LNCaP clone FGC (cell line): ENCODE results near the gene CHAD.
"Not testable (repeated sequence)": the region's sequence is repeated elsewhere in the genome, so short reads cannot be mapped to it uniquely, and the experiment has no call there.

Experiments
- DNase-seq: peaks from one replicate; pipeline ENCODE4 v3.0.0-alpha.2; 2011; ENCODE audit warnings: low read depth
- H3K4me3 ChIP-seq: 2 replicates; pipeline ENCODE4 v1.5.1; 2011; ENCODE audit warnings: mild to moderate bottlenecking, low read depth, low read length, control low read depth
- CTCF ChIP-seq: IDR thresholded peaks from 2 replicates; pipeline ENCODE4 v1.5.1; 2012; ENCODE audit warnings: mild to moderate bottlenecking; ENCODE audit not compliant: control insufficient read depth, insufficient read depth; ENCODE audit errors: extremely low read depth

CHAD gene

GRCh38 chr17:50478391-50479381 lies 10.0 kb upstream of the CHAD start, which contains the start of gene RSAD1:
TSS of gene RSAD1 (plus strand) at chr17:50478860. CDS start at chr17:50478885, 25 bp downstream.
- peak within 1 kb of the TSS; percentile 70 for H3K4me3 ChIP-seq
- peak; percentile 69 for DNase-seq
- TF ChIP-seq CTCF = peak; percentile 61

GRCh38 chr17:50477976-50478375 lies 9.3 kb upstream of the CHAD start:
- peak overlapping the region; percentile 70 for H3K4me3 ChIP-seq
- no peak for DNase-seq
- no peak for TF ChIP-seq CTCF

GRCh38 chr17:50476545-50477315 lies 8.1 kb upstream of the CHAD start:
- no peak for TF ChIP-seq CTCF
- no peak for DNase-seq
- no peak overlapping the region for H3K4me3 ChIP-seq

GRCh38 chr17:50475775-50476544 lies 7.3 kb upstream of the CHAD start:
- DNase-seq, H3K4me3 ChIP-seq: not testable (repeated sequence)

- DNase-seq = no peak
- no peak overlapping the region for H3K4me3 ChIP-seq
- TF ChIP-seq CTCF = no peak
Observed at GRCh38 chr17:50475362-50475761, 6.7 kb upstream of the CHAD start.

GRCh38 chr17:50474523-50474922 lies 5.8 kb upstream of the CHAD start:
- no peak for TF ChIP-seq CTCF
- no peak overlapping the region for H3K4me3 ChIP-seq
- no peak for DNase-seq
